ENCODE results near the gene TWF2. TPM values are rescaled to one million over a fixed set of nuclear protein-coding genes. Genes with fewer than 3 reads are reported as not detected.

TWF2 gene
- polyA plus RNA-seq, 3 donors = 141 to 199 (median 176) TPM

GRCh38 chr3:52223449-52224408 lies 15.2 kb downstream of the TWF2 start:
- no peak for DNase-seq
- Histone ChIP-seq H3K4me2 (replicated peaks; ENCODE audit: extremely low read depth, low read length, poor library complexity, severe bottlenecking) (no peak overlapping the region), H3K9ac (ENCODE audit: insufficient read depth, low read length, poor library complexity, severe bottlenecking) (no peak overlapping the region), H2AFZ (ENCODE audit: insufficient read depth, low read depth, low read length, poor library complexity, severe bottlenecking) (no peak overlapping the region), H3K4me1 (ENCODE audit: control insufficient read depth in 1 of 2, insufficient read depth in 2 of 2, low read length in 2 of 2) (peaks cover 23 to 31% of the 10 kb centered on the region in 2 donors), H3K79me2 (ENCODE audit: insufficient read depth, low read length) (no peaks in the 10 kb centered on the region), H3K9me3 (replicated peaks in 1 of 2; ENCODE audit: control insufficient read depth in 1 of 2, insufficient read depth in 1 of 2, low read length in 2 of 2) (no peaks in the 10 kb centered on the region), H4K20me1 (ENCODE audit: insufficient read depth, low read length) (peaks cover 30% of the 10 kb centered on the region), H3K27me3 (ENCODE audit: control insufficient read depth in 2 of 2, insufficient read depth in 2 of 2, low read length in 2 of 2) (no peaks in the 10 kb centered on the region), H3K27ac (ENCODE audit: low read depth in 1 of 2, low read length in 2 of 2) (no peak overlapping the region), H3K4me3 (replicated peaks in 1 of 3; ENCODE audit: low read depth in 2 of 3, low read length in 3 of 3) (no peak overlapping the region), H3K36me3 (replicated peaks in 1 of 2; ENCODE audit: control insufficient read depth in 1 of 2, insufficient read depth in 2 of 2, low read length in 2 of 2) (peaks cover 15 to 25% of the 10 kb centered on the region in 2 donors)
- WGBS (ENCODE audit: insufficient coverage) = 91% methylated on average over 25 of the region's 32 CpGs
- no peak overlapping the region for H3K4me3 Mint-ChIP-seq
- H3K36me3 Mint-ChIP-seq = peaks cover 40 to 41% of the 10 kb centered on the region in 2 donors
- TF ChIP-seq, protein P1, sequence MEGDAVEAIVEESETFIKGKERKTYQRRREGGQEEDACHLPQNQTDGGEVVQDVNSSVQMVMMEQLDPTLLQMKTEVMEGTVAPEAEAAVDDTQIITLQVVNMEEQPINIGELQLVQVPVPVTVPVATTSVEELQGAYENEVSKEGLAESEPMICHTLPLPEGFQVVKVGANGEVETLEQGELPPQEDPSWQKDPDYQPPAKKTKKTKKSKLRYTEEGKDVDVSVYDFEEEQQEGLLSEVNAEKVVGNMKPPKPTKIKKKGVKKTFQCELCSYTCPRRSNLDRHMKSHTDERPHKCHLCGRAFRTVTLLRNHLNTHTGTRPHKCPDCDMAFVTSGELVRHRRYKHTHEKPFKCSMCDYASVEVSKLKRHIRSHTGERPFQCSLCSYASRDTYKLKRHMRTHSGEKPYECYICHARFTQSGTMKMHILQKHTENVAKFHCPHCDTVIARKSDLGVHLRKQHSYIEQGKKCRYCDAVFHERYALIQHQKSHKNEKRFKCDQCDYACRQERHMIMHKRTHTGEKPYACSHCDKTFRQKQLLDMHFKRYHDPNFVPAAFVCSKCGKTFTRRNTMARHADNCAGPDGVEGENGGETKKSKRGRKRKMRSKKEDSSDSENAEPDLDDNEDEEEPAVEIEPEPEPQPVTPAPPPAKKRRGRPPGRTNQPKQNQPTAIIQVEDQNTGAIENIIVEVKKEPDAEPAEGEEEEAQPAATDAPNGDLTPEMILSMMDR (IDR thresholded peaks at IDR 0.05) = no peak
- peaks cover 39% of the 10 kb centered on the region for H3K4me1 Mint-ChIP-seq
- peaks cover 0 to 2% (median 1%) of the 10 kb centered on the region in 3 donors for H3K27me3 Mint-ChIP-seq (ENCODE audit: low read depth in 3 of 3)
- intact Hi-C loops (cut with micrococcal nuclease) = no loop called here
- H3K9me3 Mint-ChIP-seq = no peaks in the 10 kb centered on the region
- H3K27ac Mint-ChIP-seq = no peak overlapping the region

GRCh38 chr3:52222319-52223221 lies 16.4 kb downstream of the TWF2 start:
- 95% methylated on average over 39 of the region's 41 CpGs for WGBS (ENCODE audit: insufficient coverage)
- H3K4me3 Mint-ChIP-seq = no peak overlapping the region
- H3K27me3 Mint-ChIP-seq (ENCODE audit: low read depth in 3 of 3) = peaks cover 1 to 3% (median 2%) of the 10 kb centered on the region in 3 donors
- H3K27ac Mint-ChIP-seq = peak overlapping the region in 1 of 7 donors; percentile 77
- no peak overlapping the region for H3K9ac ChIP-seq (ENCODE audit: insufficient read depth, low read length, poor library complexity, severe bottlenecking)
- H3K9me3 Mint-ChIP-seq = no peaks in the 10 kb centered on the region
- no peak overlapping the region for H3K4me2 ChIP-seq (replicated peaks; ENCODE audit: extremely low read depth, low read length, poor library complexity, severe bottlenecking)
- H3K4me1 Mint-ChIP-seq = peaks cover 51% of the 10 kb centered on the region
- H3K4me3 ChIP-seq (replicated peaks in 1 of 3; ENCODE audit: low read depth in 2 of 3, low read length in 3 of 3) = no peak overlapping the region
- H4K20me1 ChIP-seq (ENCODE audit: insufficient read depth, low read length) = peaks cover 18% of the 10 kb centered on the region
- H3K79me2 ChIP-seq (ENCODE audit: insufficient read depth, low read length) = no peaks in the 10 kb centered on the region
- no peak overlapping the region for H2AFZ ChIP-seq (ENCODE audit: insufficient read depth, low read depth, low read length, poor library complexity, severe bottlenecking)
- TF ChIP-seq, protein P1 (IDR thresholded peaks at IDR 0.05) = no peak
- no peak for DNase-seq
- peaks cover 34 to 43% of the 10 kb centered on the region in 2 donors for H3K4me1 ChIP-seq (ENCODE audit: control insufficient read depth in 1 of 2, insufficient read depth in 2 of 2, low read length in 2 of 2)
- intact Hi-C loops (cut with micrococcal nuclease) = no loop called here
- H3K27ac ChIP-seq (ENCODE audit: low read depth in 1 of 2, low read length in 2 of 2) = no peak overlapping the region
- H3K36me3 ChIP-seq (replicated peaks in 1 of 2; ENCODE audit: control insufficient read depth in 1 of 2, insufficient read depth in 2 of 2, low read length in 2 of 2) = peaks cover 3 to 13% of the 10 kb centered on the region in 2 donors
- H3K9me3 ChIP-seq (replicated peaks in 1 of 2; ENCODE audit: control insufficient read depth in 1 of 2, insufficient read depth in 1 of 2, low read length in 2 of 2) = no peaks in the 10 kb centered on the region
- H3K36me3 Mint-ChIP-seq = peaks cover 28 to 29% of the 10 kb centered on the region in 2 donors
- H3K27me3 ChIP-seq (ENCODE audit: control insufficient read depth in 2 of 2, insufficient read depth in 2 of 2, low read length in 2 of 2) = no peaks in the 10 kb centered on the region

Measured in CD14-positive monocyte (primary cell).